GM23248 (cell line): ENCODE measurements around the gene IFI16. TPM values are rescaled to one million over a fixed set of nuclear protein-coding genes. Genes with fewer than 3 reads are reported as not detected.

Experiments used
- DNase-seq: peaks from one replicate; pipeline ENCODE4 v3.0.0-alpha.2; 2015
- H2AFZ ChIP-seq: fragments of 200-600 bp; sonication (generic); 2 replicates; pipeline ENCODE4 v1.6.1; 2016; ENCODE audit warnings: antibody characterized with exemption
- H3F3A ChIP-seq: fragments of 200-600 bp; sonication (generic); 2 replicates; pipeline ENCODE4 v1.6.1; 2016; ENCODE audit warnings: mild to moderate bottlenecking, antibody characterized with exemption, mixed run types; ENCODE audit not compliant: insufficient read depth
- H3K27ac ChIP-seq: fragments of 200-600 bp; sonication (generic); 2 replicates; pipeline ENCODE4 v1.5.1; 2016; ENCODE audit warnings: mild to moderate bottlenecking
- H3K27me3 ChIP-seq: fragments of 200-600 bp; sonication (generic); replicated peaks from 2 replicates; pipeline ENCODE4 v1.6.1; 2016; ENCODE audit warnings: mild to moderate bottlenecking; ENCODE audit not compliant: insufficient read depth
- H3K36me3 ChIP-seq: fragments of 200-600 bp; sonication (generic); 2 replicates; pipeline ENCODE4 v1.6.1; 2016; ENCODE audit warnings: low read depth, mild to moderate bottlenecking
- H3K4me1 ChIP-seq: fragments of 200-600 bp; sonication (generic); 2 replicates; pipeline ENCODE4 v1.6.1; 2016; ENCODE audit warnings: mild to moderate bottlenecking; ENCODE audit not compliant: insufficient read depth
- H3K4me2 ChIP-seq: fragments of 200-600 bp; sonication (generic); one replicate; pipeline ENCODE4 v1.6.1; 2016; ENCODE audit warnings: mild to moderate bottlenecking; ENCODE audit not compliant: unreplicated experiment
- H3K4me3 ChIP-seq: fragments of 200-600 bp; sonication (generic); 2 replicates; pipeline ENCODE4 v1.5.1; 2016; ENCODE audit warnings: mild to moderate bottlenecking
- H3K79me2 ChIP-seq: fragments of 200-600 bp; sonication (generic); 2 replicates; pipeline ENCODE4 v1.6.1; 2016; ENCODE audit warnings: mild to moderate bottlenecking; ENCODE audit not compliant: insufficient read depth
- H3K9ac ChIP-seq: fragments of 200-600 bp; sonication (generic); 2 replicates; pipeline ENCODE4 v1.6.1; 2016; ENCODE audit warnings: mild to moderate bottlenecking
- H3K9me2 ChIP-seq: fragments of 200-600 bp; sonication (generic); 2 replicates; pipeline ENCODE4 v1.6.1; 2016; ENCODE audit warnings: mixed run types, mild to moderate bottlenecking, moderate library complexity; ENCODE audit not compliant: insufficient read depth
- H3K9me3 ChIP-seq: fragments of 200-600 bp; sonication (generic); one replicate; pipeline ENCODE4 v1.6.1; 2017; ENCODE audit warnings: low read depth
- H4K20me1 ChIP-seq: fragments of 200-600 bp; sonication (generic); 2 replicates; pipeline ENCODE4 v1.6.0; 2016; ENCODE audit not compliant: insufficient read depth
- EZH2 ChIP-seq: fragments of 200-600 bp; sonication (generic); IDR thresholded peaks from 2 replicates; pipeline ENCODE4 v1.6.1; 2018; ENCODE audit warnings: antibody characterized with exemption, mild to moderate bottlenecking; ENCODE audit not compliant: insufficient read depth, poor library complexity, severe bottlenecking
- EZH2phosphoT487 ChIP-seq: fragments of 200-600 bp; sonication (generic); IDR thresholded peaks from 2 replicates; pipeline ENCODE4 v1.6.1; 2018; ENCODE audit warnings: antibody characterized with exemption, moderate library complexity, mild to moderate bottlenecking, low read depth; ENCODE audit not compliant: insufficient read depth
- WGBS, 2 experiments: methylation state at CpG; one replicate each; pipeline ENCODE4 v1.1.6; 2015 to 2017; ENCODE audit warnings: low lambda C conversion rate in 2 of 2, low coverage in 1 of 2; ENCODE audit errors: missing lambda C conversion rate in 2 of 2; 5-methylcytosine and 5-hydroxymethylcytosine counted together
- in situ Hi-C: fragments of 300-500 bp; cut with MboI; formaldehyde crosslinking; loops from 2 replicates; pipeline ENCODE4 v1.15.0; 2020
- polyA plus RNA-seq: library from polyadenylated mRNA; unstranded; fragments of >200 nt; fragmentation: Nextera tagmentation; extraction: Ambion mirVana; gene quantifications from 2 replicates; pipeline ENCODE4 v1.2.1, GENCODE V29; 2016
- total RNA-seq: library from RNA; depleted of rRNA; stranded (reverse); fragments of >200 nt; shearing (Covaris generic); gene quantifications from 2 replicates; pipeline ENCODE4 v1.2.3, GENCODE V29; 2014

Gene IFI16
- total and polyA plus RNA-seq, 2 experiments from 2014 or later: 36.4 to 88.9 TPM

DNA sequence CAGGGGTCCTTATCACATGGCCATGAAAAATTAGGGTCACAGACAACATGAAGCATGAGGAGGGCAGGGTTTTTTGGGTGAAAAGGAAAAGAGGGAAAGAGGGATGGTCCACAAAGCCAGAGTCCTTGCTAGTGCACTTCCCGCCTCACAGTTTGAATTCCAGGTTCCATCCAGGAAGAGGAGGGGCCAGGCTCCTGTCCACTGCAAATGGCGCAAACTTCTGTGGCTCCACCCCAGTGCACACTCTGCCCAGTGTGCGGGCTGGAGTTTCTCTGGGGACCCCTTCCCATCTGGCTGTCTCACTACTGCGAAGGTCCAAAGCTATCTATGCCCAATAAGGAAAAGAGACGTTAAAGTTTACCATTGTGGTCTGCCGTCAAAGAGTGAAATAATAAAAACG lies 49.0 kb downstream of the IFI16 start:
- Histone ChIP-seq H4K20me1 (no peaks in the 10 kb centered on the region), H3K79me2 (no peaks in the 10 kb centered on the region), H3K9me3 (no peaks in the 10 kb centered on the region), H3K27ac (no peak overlapping the region), H2AFZ (no peak overlapping the region), H3K9me2 (no peaks in the 10 kb centered on the region), H3F3A (peaks cover 19% of the 10 kb centered on the region; the same call in 1 of the 2 replicates), H3K27me3 (no peaks in the 10 kb centered on the region), H3K4me3 (no peak overlapping the region), H3K4me1 (peaks cover 14% of the 10 kb centered on the region; the same call in 1 of the 2 replicates), H3K36me3 (peaks cover 22% of the 10 kb centered on the region), H3K9ac (no peak overlapping the region), H3K4me2 (no peak overlapping the region)
- in situ Hi-C loops: no loop called here
- 78 to 80% methylated on average over 7 of the region's 7 CpGs for WGBS, 2 experiments
- TF ChIP-seq EZH2phosphoT487 (no peak), EZH2 (no peak)
- no peak for DNase-seq

DNA sequence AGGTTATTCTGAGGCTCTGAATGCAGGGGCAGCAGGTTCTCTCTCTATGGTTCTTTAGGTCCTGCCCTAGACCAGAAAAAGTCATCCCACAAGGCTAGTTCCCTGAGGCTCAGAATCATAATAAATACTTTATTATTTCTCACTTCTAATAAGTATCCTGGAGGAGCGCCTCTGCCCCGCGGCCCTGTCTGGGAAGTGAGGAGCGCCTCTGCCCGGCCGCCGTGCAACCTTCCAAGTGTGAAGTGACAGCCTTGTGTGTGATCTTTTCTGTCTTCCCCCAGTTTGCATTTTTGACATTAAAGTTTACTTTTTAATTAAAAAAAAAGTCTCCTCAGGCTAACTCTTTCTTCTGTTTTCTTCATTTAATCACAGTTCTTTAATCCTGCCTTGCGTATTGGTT lies 55.4 kb downstream of the IFI16 start:
- H3K4me2 ChIP-seq: no peak overlapping the region
- TF ChIP-seq EZH2phosphoT487 (no peak), EZH2 (no peak)
- no peaks in the 10 kb centered on the region for H4K20me1 ChIP-seq
- H3K9me3 ChIP-seq: no peaks in the 10 kb centered on the region
- H3K36me3 ChIP-seq: no peaks in the 10 kb centered on the region
- 85 to 94% methylated on average over 8 of the region's 8 CpGs for WGBS, 2 experiments
- no peak for DNase-seq
- no peaks in the 10 kb centered on the region for H3K79me2 ChIP-seq
- H3K9me2 ChIP-seq: no peaks in the 10 kb centered on the region
- no peak overlapping the region for H3K4me3 ChIP-seq
- no peak overlapping the region for H2AFZ ChIP-seq
- in situ Hi-C loops: no loop called here
- 0 out of 2 replicates have a peak, but pooled peaks cover 6% of the 10 kb centered on the region for H3K4me1 ChIP-seq
- no peak overlapping the region for H3K27ac ChIP-seq
- 0 out of 2 replicates have a peak, but pooled peaks cover 4% of the 10 kb centered on the region for H3F3A ChIP-seq
- no peak overlapping the region for H3K9ac ChIP-seq
- H3K27me3 ChIP-seq: no peaks in the 10 kb centered on the region

DNA sequence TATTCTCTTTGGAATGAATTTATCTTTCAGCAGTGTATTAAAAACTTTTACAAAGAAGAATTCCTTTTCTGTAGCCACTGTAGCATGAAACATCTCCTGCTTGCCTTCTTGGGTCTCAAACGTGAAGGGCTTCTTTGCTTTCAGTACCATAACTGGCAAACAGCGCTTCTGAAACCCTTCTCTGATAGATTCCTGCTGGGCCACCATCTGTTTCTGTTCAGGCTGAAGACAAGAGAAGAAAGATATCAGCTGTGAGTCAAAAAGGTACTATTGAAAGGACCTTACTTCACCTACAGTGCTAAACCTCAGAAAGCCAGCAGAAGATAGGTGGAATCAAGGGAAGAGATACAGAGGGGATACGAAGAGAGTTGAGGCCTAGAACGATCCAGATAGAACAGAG lies 56.4 kb downstream of the IFI16 start:
- Histone ChIP-seq H3K4me2 (no peak overlapping the region), H3K4me3 (no peak overlapping the region), H2AFZ (no peak overlapping the region), H3K79me2 (no peaks in the 10 kb centered on the region), H3K27ac (no peak overlapping the region), H3K9me2 (no peaks in the 10 kb centered on the region), H3K4me1 (0 out of 2 replicates have a peak, but pooled peaks cover 6% of the 10 kb centered on the region), H3F3A (no peaks in the 10 kb centered on the region), H4K20me1 (no peaks in the 10 kb centered on the region), H3K9me3 (no peaks in the 10 kb centered on the region), H3K36me3 (no peaks in the 10 kb centered on the region), H3K9ac (no peak overlapping the region), H3K27me3 (no peaks in the 10 kb centered on the region)
- DNase-seq: no peak
- 60 to 64% methylated on average over 4 of the region's 4 CpGs for WGBS, 2 experiments
- in situ Hi-C loops: no loop called here
- TF ChIP-seq EZH2phosphoT487 (no peak), EZH2 (no peak)

DNA sequence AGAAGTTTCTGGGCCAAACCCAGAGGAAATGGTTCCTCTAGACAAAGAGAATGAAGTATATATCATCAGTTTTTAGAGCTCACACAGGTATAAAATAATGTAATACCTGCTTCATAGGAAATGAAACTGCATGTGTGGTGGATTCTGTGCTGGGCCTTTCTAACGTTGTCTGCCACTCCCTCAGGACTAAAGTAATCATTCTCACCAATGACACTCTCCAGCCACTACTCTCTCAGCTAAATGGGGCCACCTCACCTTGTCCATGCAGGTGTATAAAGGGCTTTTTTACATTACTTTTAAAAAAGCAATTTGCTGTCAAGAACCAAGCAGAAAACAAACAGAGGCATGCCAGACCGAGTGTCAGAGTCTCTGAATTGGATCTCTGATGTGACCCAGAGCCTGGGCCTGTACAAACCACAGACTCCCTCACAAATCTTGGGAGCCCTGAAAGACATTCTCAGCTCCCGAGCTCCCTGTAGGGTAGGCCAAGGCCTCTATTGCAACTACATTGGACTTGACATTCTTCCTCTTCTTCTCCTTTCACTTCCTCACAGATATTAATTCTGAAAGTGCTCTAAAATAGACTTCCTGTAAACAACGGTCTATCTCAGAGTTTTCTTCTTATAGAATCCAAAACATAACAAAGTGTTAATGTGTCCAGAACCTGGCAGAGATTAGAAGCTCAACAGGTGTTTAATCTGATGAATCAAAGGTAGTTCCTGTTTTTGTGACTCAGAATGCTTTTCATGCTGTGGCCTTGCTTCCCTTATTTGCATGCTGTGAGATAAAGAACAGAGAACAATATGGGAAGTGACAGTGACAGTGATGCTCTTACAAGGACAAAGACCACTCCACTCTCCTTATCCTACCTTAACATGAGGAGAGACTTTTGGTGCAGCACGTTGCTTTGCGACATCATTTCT lies 58.3 kb downstream of the IFI16 start:
- in situ Hi-C loops: no loop called here
- Histone ChIP-seq H3K27me3 (no peaks in the 10 kb centered on the region), H3K4me1 (0 out of 2 replicates have a peak, but pooled peaks cover 6% of the 10 kb centered on the region), H3K9me2 (no peaks in the 10 kb centered on the region), H2AFZ (no peak overlapping the region), H3K4me2 (no peak overlapping the region), H3K4me3 (no peak overlapping the region), H3K27ac (no peak overlapping the region), H3K9ac (no peak overlapping the region), H3K79me2 (no peaks in the 10 kb centered on the region), H3K36me3 (no peaks in the 10 kb centered on the region), H3F3A (no peaks in the 10 kb centered on the region), H3K9me3 (no peaks in the 10 kb centered on the region), H4K20me1 (no peaks in the 10 kb centered on the region)
- WGBS, 2 experiments: 70 to 73% methylated on average over 6 of the region's 6 CpGs
- DNase-seq: no peak
- TF ChIP-seq EZH2: no peak
- no peak for TF ChIP-seq EZH2phosphoT487
